Activated CD4-positive, alpha-beta T cell treated with anti-CD3 and anti-CD28 coated beads, Interleukin-2, amount 10 ng/mL, durations not matched to agents 7 days and 5 days (primary cell): ENCODE data around the gene ZNF790. TPM values are rescaled to one million over a fixed set of nuclear protein-coding genes. Genes with fewer than 3 reads are reported as not detected.

Experiments used
- total RNA-seq, 2 experiments: library from RNA; stranded (reverse); gene quantifications; one replicate each; pipeline ENCODE4 v1.2.3, GENCODE V29; 2021

Gene ZNF790
- total RNA-seq, 2 experiments from 2014 or later, result 8.0 to 9.1 TPM

Other genes with a start within 250 kb of the ZNF790 start
- gene ZNF382, start 233.1 kb downstream of the ZNF790 start, total RNA-seq, result 10 to 100 TPM; 13.4 to 13.8 TPM
- 1 to 10 TPM; 7.4 to 9.8 TPM for gene ZNF461, start 171.6 kb downstream of the ZNF790 start, total RNA-seq
- gene ZNF567, start 150.8 kb downstream of the ZNF790 start, total RNA-seq, result 10 to 100 TPM; 10.8 to 12.1 TPM
- gene ZNF850, start 65.6 kb downstream of the ZNF790 start, total RNA-seq, result 1 to 10 TPM; 7.4 to 9.3 TPM
- 1 to 10 TPM; 6.0 to 6.7 TPM for gene ZNF345, start 12.5 kb upstream of the ZNF790 start, total RNA-seq
- 1 to 10 TPM; 7.3 to 7.6 TPM for gene ZNF829, start 77.9 kb upstream of the ZNF790 start, total RNA-seq
- 1 to 10 TPM; 6.2 to 6.8 TPM for gene ZNF568, start 77.9 kb upstream of the ZNF790 start, total RNA-seq
- 10 to 100 TPM; 10.3 to 14.3 TPM for gene ZNF420, start 240.0 kb upstream of the ZNF790 start, total RNA-seq